ENCODE data around the gene P3H1.

Gene P3H1

GRCh38 chr1:42806171-42806570 lies 39.3 kb upstream of the P3H1 start:
- Histone ChIP-seq H3K27me3 (no peaks in the 10 kb centered on the region), H3K4me3 (ENCODE audit: low read depth in 1 of 2, low read length in 1 of 2) (no peak overlapping the region), H3K9me3 (no peaks in the 10 kb centered on the region), H3K36me3 (peaks cover 36% of the 10 kb centered on the region), H3K27ac (no peak overlapping the region), H3K4me1 (ENCODE audit: control insufficient read depth in 1 of 2, insufficient read depth in 1 of 2, low read depth in 1 of 2, low read length in 1 of 2) (no peaks in the 10 kb centered on the region)
- no peak for TF ChIP-seq CTCF (IDR thresholded peaks at IDR 0.05)

- Histone ChIP-seq H3K4me3 (ENCODE audit: low read depth in 1 of 2, low read length in 1 of 2) (no peak overlapping the region), H3K4me1 (ENCODE audit: control insufficient read depth in 1 of 2, insufficient read depth in 1 of 2, low read depth in 1 of 2, low read length in 1 of 2) (no peaks in the 10 kb centered on the region), H3K27me3 (no peaks in the 10 kb centered on the region), H3K36me3 (peaks cover 20% of the 10 kb centered on the region), H3K27ac (no peak overlapping the region), H3K9me3 (no peaks in the 10 kb centered on the region)
- TF ChIP-seq CTCF (IDR thresholded peaks at IDR 0.05): no peak
Measured at GRCh38 chr1:42801832-42802473, 35.1 kb upstream of the P3H1 start.

GRCh38 chr1:42797979-42798378 lies 31.2 kb upstream of the P3H1 start:
- H3K9me3 ChIP-seq: no peaks in the 10 kb centered on the region
- no peaks in the 10 kb centered on the region for H3K36me3 ChIP-seq
- H3K27ac ChIP-seq: no peak overlapping the region
- TF ChIP-seq CTCF (IDR thresholded peaks at IDR 0.05): no peak
- no peak overlapping the region for H3K4me3 ChIP-seq (ENCODE audit: low read depth in 1 of 2, low read length in 1 of 2)
- H3K27me3 ChIP-seq: no peaks in the 10 kb centered on the region
- H3K4me1 ChIP-seq (ENCODE audit: control insufficient read depth in 1 of 2, insufficient read depth in 1 of 2, low read depth in 1 of 2, low read length in 1 of 2): no peaks in the 10 kb centered on the region

GRCh38 chr1:42797414-42797813 lies 30.6 kb upstream of the P3H1 start:
- Histone ChIP-seq H3K36me3 (no peaks in the 10 kb centered on the region), H3K9me3 (no peaks in the 10 kb centered on the region), H3K4me3 (ENCODE audit: low read depth in 1 of 2, low read length in 1 of 2) (no peak overlapping the region), H3K27me3 (no peaks in the 10 kb centered on the region), H3K27ac (no peak overlapping the region), H3K4me1 (ENCODE audit: control insufficient read depth in 1 of 2, insufficient read depth in 1 of 2, low read depth in 1 of 2, low read length in 1 of 2) (no peaks in the 10 kb centered on the region)
- no peak for TF ChIP-seq CTCF (IDR thresholded peaks at IDR 0.05)

- H3K9me3 ChIP-seq: no peaks in the 10 kb centered on the region
- no peak overlapping the region for H3K27ac ChIP-seq
- no peaks in the 10 kb centered on the region for H3K27me3 ChIP-seq
- H3K4me3 ChIP-seq (ENCODE audit: low read depth in 1 of 2, low read length in 1 of 2): no peak overlapping the region
- no peaks in the 10 kb centered on the region for H3K36me3 ChIP-seq
- no peak for TF ChIP-seq CTCF (IDR thresholded peaks at IDR 0.05)
- no peaks in the 10 kb centered on the region for H3K4me1 ChIP-seq (ENCODE audit: control insufficient read depth in 1 of 2, insufficient read depth in 1 of 2, low read depth in 1 of 2, low read length in 1 of 2)
Measured at GRCh38 chr1:42793824-42794223, 27.0 kb upstream of the P3H1 start.

Data from neutrophil (primary cell).